Astrocyte (in vitro differentiated cells and primary cell): ENCODE results near the gene ZNF185. TPM values are rescaled to one million over a fixed set of nuclear protein-coding genes. Genes with fewer than 3 reads are reported as not detected.

Experiments
- DNase-seq: peaks from one replicate; pipeline ENCODE4 v3.0.0-alpha.2; 2010; ENCODE audit warnings: low read depth
- FAIRE-seq: peaks from 2 replicates; lab custom pipeline; 2011; peaks lifted over from hg19 to GRCh38; lab: Jason Lieb, UNC
- H2AFZ ChIP-seq: 2 replicates; pipeline ENCODE4 v1.6.0; 2012; ENCODE audit warnings: low read depth, low read length, inconsistent platforms
- H3K27ac ChIP-seq: 2 replicates; pipeline ENCODE4 v1.5.1; 2011; ENCODE audit warnings: low read depth, low read length, inconsistent platforms
- H3K27me3 ChIP-seq: 2 replicates; pipeline ENCODE4 v1.6.0; 2011; ENCODE audit warnings: low read length, inconsistent platforms; ENCODE audit not compliant: insufficient read depth
- H3K36me3 ChIP-seq: 2 replicates; pipeline ENCODE4 v1.5.1; 2011; ENCODE audit warnings: low read length, inconsistent platforms; ENCODE audit not compliant: insufficient read depth
- H3K4me1 ChIP-seq: 2 replicates; pipeline ENCODE4 v1.5.1; 2011; ENCODE audit warnings: low read length, inconsistent platforms; ENCODE audit not compliant: insufficient read depth
- H3K4me2 ChIP-seq: 2 replicates; pipeline ENCODE4 v1.6.0; 2012; ENCODE audit warnings: low read length, inconsistent platforms
- H3K4me3 ChIP-seq: 2 replicates; pipeline ENCODE4 v1.5.1; 2011; ENCODE audit warnings: low read depth, mild to moderate bottlenecking, low read length, inconsistent platforms; ENCODE audit not compliant: insufficient read depth
- H3K79me2 ChIP-seq: 2 replicates; pipeline ENCODE4 v1.6.0; 2012; ENCODE audit warnings: mild to moderate bottlenecking, low read length, inconsistent platforms; ENCODE audit not compliant: insufficient read depth
- H3K9ac ChIP-seq: 2 replicates; pipeline ENCODE4 v1.6.0; 2012; ENCODE audit warnings: mild to moderate bottlenecking, low read length, inconsistent platforms
- H3K9me3 ChIP-seq: 2 replicates; pipeline ENCODE4 v1.5.1; 2012; ENCODE audit warnings: low read depth, mild to moderate bottlenecking, low read length, inconsistent platforms; ENCODE audit not compliant: insufficient read depth
- H4K20me1 ChIP-seq: 2 replicates; pipeline ENCODE4 v1.6.0; 2012; ENCODE audit warnings: low read length, inconsistent platforms; ENCODE audit not compliant: insufficient read depth
- H3K27ac Mint-ChIP-seq: one replicate; pipeline ENCODE4 v1.8.0; 2021; ENCODE audit warnings: mild to moderate bottlenecking, mixed read lengths; ENCODE audit not compliant: unreplicated experiment
- H3K27me3 Mint-ChIP-seq: one replicate; pipeline ENCODE4 v1.8.0; 2021; ENCODE audit warnings: low read depth, mixed read lengths; ENCODE audit not compliant: unreplicated experiment
- H3K36me3 Mint-ChIP-seq: one replicate; pipeline ENCODE4 v1.8.0; 2021; ENCODE audit warnings: low read depth, mixed read lengths; ENCODE audit not compliant: unreplicated experiment
- H3K4me1 Mint-ChIP-seq: one replicate; pipeline ENCODE4 v1.8.0; 2021; ENCODE audit warnings: low read depth, mixed read lengths; ENCODE audit not compliant: unreplicated experiment
- H3K4me3 Mint-ChIP-seq: one replicate; pipeline ENCODE4 v1.8.0; 2021; ENCODE audit warnings: mild to moderate bottlenecking, moderate library complexity, mixed read lengths; ENCODE audit not compliant: unreplicated experiment
- H3K9me3 Mint-ChIP-seq: one replicate; pipeline ENCODE4 v1.8.0; 2021; ENCODE audit warnings: mild to moderate bottlenecking, mixed read lengths; ENCODE audit not compliant: unreplicated experiment
- EZH2 ChIP-seq: IDR thresholded peaks from 2 replicates; pipeline ENCODE4 v1.6.1; 2012; ENCODE audit warnings: mild to moderate bottlenecking, low read length, inconsistent platforms; ENCODE audit not compliant: insufficient read depth
- total RNA-seq: library from RNA; stranded (reverse); gene quantifications from 2 replicates; pipeline ENCODE4 v1.2.1, GENCODE V29; 2021
- TF ChIP-seq, protein P1 (sequence below): IDR thresholded peaks from 2 replicates; pipeline ENCODE4 v1.5.1; 2011; ENCODE audit warnings: low read depth, mild to moderate bottlenecking, inconsistent platforms, low read length, moderate library complexity; ENCODE audit not compliant: insufficient read depth

The ZNF185 gene
- total RNA-seq, 1 donor from 2014 or later: 16.2 TPM

DNA sequence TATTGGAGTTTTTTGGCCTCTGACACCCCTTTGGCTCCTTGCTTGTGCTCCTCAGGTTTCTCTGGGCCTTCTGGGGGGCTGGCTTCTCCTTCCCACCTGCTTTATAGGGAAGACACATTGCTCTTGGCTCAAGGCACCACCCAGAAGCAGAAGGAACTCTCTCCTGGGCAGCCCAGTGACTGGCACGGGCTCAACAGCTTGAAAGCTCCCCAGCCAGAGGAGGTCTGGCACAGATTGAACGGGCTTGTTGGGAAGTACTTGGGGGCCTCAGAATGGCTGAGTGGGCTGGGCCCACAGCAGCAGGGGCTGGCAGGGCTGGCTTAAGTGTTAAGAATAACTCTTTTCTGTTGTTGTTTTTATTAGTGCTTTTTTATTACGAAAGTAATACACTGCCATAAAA, 11.2 kb upstream of the ZNF185 start:
- no peak overlapping the region for H3K4me3 ChIP-seq
- no peak overlapping the region for H2AFZ ChIP-seq
- Mint-ChIP-seq H3K27me3 (peaks cover 18% of the 10 kb centered on the region), H3K36me3 (no peaks in the 10 kb centered on the region), H3K9me3 (no peaks in the 10 kb centered on the region), H3K4me3 (no peak overlapping the region), H3K4me1 (no peaks in the 10 kb centered on the region), H3K27ac (no peak overlapping the region)
- DNase-seq (no peak), FAIRE-seq (no peak)
- H4K20me1 ChIP-seq: no peaks in the 10 kb centered on the region
- H3K79me2 ChIP-seq: no peaks in the 10 kb centered on the region
- H3K27me3 ChIP-seq: no peaks in the 10 kb centered on the region
- H3K4me2 ChIP-seq: no peak overlapping the region
- H3K4me1 ChIP-seq: no peaks in the 10 kb centered on the region
- H3K9ac ChIP-seq: no peak overlapping the region
- no peak overlapping the region for H3K27ac ChIP-seq
- TF ChIP-seq EZH2: no peak
- TF ChIP-seq, protein P1, sequence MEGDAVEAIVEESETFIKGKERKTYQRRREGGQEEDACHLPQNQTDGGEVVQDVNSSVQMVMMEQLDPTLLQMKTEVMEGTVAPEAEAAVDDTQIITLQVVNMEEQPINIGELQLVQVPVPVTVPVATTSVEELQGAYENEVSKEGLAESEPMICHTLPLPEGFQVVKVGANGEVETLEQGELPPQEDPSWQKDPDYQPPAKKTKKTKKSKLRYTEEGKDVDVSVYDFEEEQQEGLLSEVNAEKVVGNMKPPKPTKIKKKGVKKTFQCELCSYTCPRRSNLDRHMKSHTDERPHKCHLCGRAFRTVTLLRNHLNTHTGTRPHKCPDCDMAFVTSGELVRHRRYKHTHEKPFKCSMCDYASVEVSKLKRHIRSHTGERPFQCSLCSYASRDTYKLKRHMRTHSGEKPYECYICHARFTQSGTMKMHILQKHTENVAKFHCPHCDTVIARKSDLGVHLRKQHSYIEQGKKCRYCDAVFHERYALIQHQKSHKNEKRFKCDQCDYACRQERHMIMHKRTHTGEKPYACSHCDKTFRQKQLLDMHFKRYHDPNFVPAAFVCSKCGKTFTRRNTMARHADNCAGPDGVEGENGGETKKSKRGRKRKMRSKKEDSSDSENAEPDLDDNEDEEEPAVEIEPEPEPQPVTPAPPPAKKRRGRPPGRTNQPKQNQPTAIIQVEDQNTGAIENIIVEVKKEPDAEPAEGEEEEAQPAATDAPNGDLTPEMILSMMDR: no peak
- H3K36me3 ChIP-seq: no peaks in the 10 kb centered on the region
- H3K9me3 ChIP-seq: no peaks in the 10 kb centered on the region

DNA sequence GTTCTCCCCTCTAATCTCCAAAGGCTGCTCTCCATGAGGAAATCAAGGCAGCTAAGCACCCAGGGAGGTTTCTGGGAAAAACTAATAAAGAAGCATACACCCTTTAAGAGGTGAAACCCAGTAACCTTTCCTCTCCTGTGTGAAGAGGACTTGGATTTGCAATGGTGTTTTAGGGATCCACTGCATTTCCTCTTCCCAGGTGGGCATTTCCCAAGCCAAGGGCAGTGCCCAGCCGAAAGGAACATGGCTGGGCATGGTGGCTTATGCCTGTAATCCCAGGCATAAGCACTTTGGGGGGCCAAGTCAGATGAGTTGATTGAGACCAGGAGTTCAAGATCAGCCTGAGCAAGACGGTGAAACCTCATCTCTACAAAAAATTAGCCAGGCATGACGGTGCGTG, 5.4 kb upstream of the ZNF185 start:
- H3K79me2 ChIP-seq: no peaks in the 10 kb centered on the region
- H3K4me2 ChIP-seq: no peak overlapping the region
- H3K4me3 Mint-ChIP-seq: no peak overlapping the region
- FAIRE-seq (no peak), DNase-seq (no peak)
- no peak for TF ChIP-seq EZH2
- TF ChIP-seq, protein P1: no peak
- no peak overlapping the region for H3K27ac ChIP-seq
- H3K9ac ChIP-seq: no peak overlapping the region
- no peaks in the 10 kb centered on the region for H3K36me3 Mint-ChIP-seq
- no peak overlapping the region for H2AFZ ChIP-seq
- peaks cover 8% of the 10 kb centered on the region for H3K4me1 Mint-ChIP-seq
- no peaks in the 10 kb centered on the region for H4K20me1 ChIP-seq
- H3K27me3 Mint-ChIP-seq: peaks cover 16% of the 10 kb centered on the region
- no peak overlapping the region for H3K4me3 ChIP-seq
- no peaks in the 10 kb centered on the region for H3K27me3 ChIP-seq
- H3K27ac Mint-ChIP-seq: no peak overlapping the region
- peaks cover 9% of the 10 kb centered on the region for H3K4me1 ChIP-seq
- no peaks in the 10 kb centered on the region for H3K36me3 ChIP-seq
- no peaks in the 10 kb centered on the region for H3K9me3 ChIP-seq
- H3K9me3 Mint-ChIP-seq: no peaks in the 10 kb centered on the region

- no peaks in the 10 kb centered on the region for H3K27me3 ChIP-seq
- no peaks in the 10 kb centered on the region for H3K79me2 ChIP-seq
- H3K4me1 ChIP-seq: peaks cover 9% of the 10 kb centered on the region
- Mint-ChIP-seq H3K9me3 (no peaks in the 10 kb centered on the region), H3K36me3 (no peaks in the 10 kb centered on the region), H3K4me1 (peaks cover 8% of the 10 kb centered on the region), H3K27ac (no peak overlapping the region), H3K4me3 (no peak overlapping the region), H3K27me3 (peaks cover 16% of the 10 kb centered on the region)
- H2AFZ ChIP-seq: no peak overlapping the region
- no peak for FAIRE-seq
- H3K27ac ChIP-seq: no peak overlapping the region
- no peak overlapping the region for H3K4me2 ChIP-seq
- H4K20me1 ChIP-seq: no peaks in the 10 kb centered on the region
- TF ChIP-seq, protein P1: no peak
- TF ChIP-seq EZH2: no peak
- H3K4me3 ChIP-seq: no peak overlapping the region
- DNase-seq: no peak
- no peaks in the 10 kb centered on the region for H3K36me3 ChIP-seq
- H3K9me3 ChIP-seq: no peaks in the 10 kb centered on the region
- H3K9ac ChIP-seq: no peak overlapping the region
Observed at GRCh38 chrX:152892999-152893891, 4.6 kb upstream of the ZNF185 start.
